Smooth muscle cell (in vitro differentiated cells): ENCODE results near the gene TECTB. TPM values are rescaled to one million over a fixed set of nuclear protein-coding genes. Genes with fewer than 3 reads are reported as not detected.

Experiments
- DNase-seq: peaks from one replicate; lab custom pipeline; 2025; ENCODE audit not compliant: unreplicated experiment; lab: John Stamatoyannopoulos, UW
- H2AFZ ChIP-seq: fragments of 200-600 bp; sonication (generic); 2 replicates; pipeline ENCODE4 v1.6.0; 2016; ENCODE audit warnings: antibody characterized with exemption, low read depth, mild to moderate bottlenecking
- H3F3A ChIP-seq: fragments of 200-600 bp; sonication (generic); 2 replicates; pipeline ENCODE4 v1.6.0; 2017; ENCODE audit warnings: antibody characterized with exemption, low read depth
- H3K27ac ChIP-seq: fragments of 200-600 bp; sonication (generic); 2 replicates; pipeline ENCODE4 v1.5.1; 2016; ENCODE audit warnings: low read depth, mild to moderate bottlenecking
- H3K27me3 ChIP-seq: fragments of 200-600 bp; sonication (generic); 2 replicates; pipeline ENCODE4 v1.6.1; 2016; ENCODE audit warnings: low read depth, mild to moderate bottlenecking
- H3K36me3 ChIP-seq: fragments of 200-600 bp; sonication (generic); 2 replicates; pipeline ENCODE4 v1.5.1; 2016; ENCODE audit warnings: low read depth
- H3K4me1 ChIP-seq: fragments of 200-600 bp; sonication (generic); 2 replicates; pipeline ENCODE4 v1.5.1; 2016; ENCODE audit warnings: low read depth
- H3K4me2 ChIP-seq: fragments of 200-600 bp; sonication (generic); 2 replicates; pipeline ENCODE4 v1.6.0; 2016; ENCODE audit warnings: mild to moderate bottlenecking
- H3K4me3 ChIP-seq: fragments of 200-600 bp; sonication (generic); 2 replicates; pipeline ENCODE4 v1.5.1; 2016; ENCODE audit warnings: mild to moderate bottlenecking
- H3K79me2 ChIP-seq: fragments of 200-600 bp; sonication (generic); 2 replicates; pipeline ENCODE4 v1.6.0; 2016; ENCODE audit warnings: low read depth, mild to moderate bottlenecking
- H3K9ac ChIP-seq: fragments of 200-600 bp; sonication (generic); 2 replicates; pipeline ENCODE4 v1.6.0; 2016; ENCODE audit warnings: low read depth
- H3K9me3 ChIP-seq: fragments of 200-600 bp; sonication (generic); replicated peaks from 2 replicates; pipeline ENCODE4 v1.5.1; 2016; ENCODE audit warnings: low read depth
- H4K20me1 ChIP-seq: fragments of 200-600 bp; sonication (generic); 2 replicates; pipeline ENCODE4 v1.6.0; 2016; ENCODE audit warnings: low read depth
- WGBS: methylation state at CpG from one replicate; pipeline ENCODE4 v1.1.7; 2016; ENCODE audit warnings: low lambda C conversion rate; 5-methylcytosine and 5-hydroxymethylcytosine counted together
- polyA plus RNA-seq: library from polyadenylated mRNA; unstranded; fragments of >200 nt; fragmentation: Nextera tagmentation; extraction: Ambion mirVana; gene quantifications from 2 replicates; pipeline ENCODE4 v1.2.1, GENCODE V29; 2016
- total RNA-seq: library from RNA; depleted of rRNA; stranded (reverse); fragments of >200 nt; gene quantifications from 2 replicates; pipeline ENCODE4 v1.2.3, GENCODE V29; 2014
- TF ChIP-seq, protein P1 (sequence below): fragments of 200-600 bp; sonication (generic); IDR thresholded peaks from 2 replicates; pipeline ENCODE4 v1.5.1; 2017; ENCODE audit warnings: borderline replicate concordance, mild to moderate bottlenecking, antibody characterized with exemption; ENCODE audit not compliant: insufficient read depth, poor library complexity, severe bottlenecking

The TECTB gene
- total and polyA plus RNA-seq, 2 experiments from 2014 or later, result not detected

DNA sequence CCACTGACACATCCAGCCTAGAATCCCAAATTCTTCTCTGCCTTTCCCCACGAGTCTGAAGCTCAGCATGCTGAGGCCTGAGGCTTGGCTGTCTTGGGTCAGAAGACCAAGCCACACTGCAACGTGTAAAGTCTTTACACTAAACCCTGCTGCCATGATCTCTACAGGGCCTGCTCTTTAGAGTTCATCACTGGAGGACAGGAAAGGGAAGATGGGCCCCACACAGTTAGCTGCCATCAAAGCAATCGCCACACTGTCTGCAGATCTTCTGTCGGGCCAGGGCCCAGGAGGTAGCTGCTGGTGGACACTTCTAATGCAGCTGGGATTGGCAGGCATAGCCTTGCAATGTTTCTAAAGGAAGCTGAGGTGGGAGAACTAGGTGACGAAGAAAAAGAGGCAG lies 8.4 kb upstream of the TECTB start:
- Histone ChIP-seq H3F3A (no peaks in the 10 kb centered on the region), H3K27me3 (no peaks in the 10 kb centered on the region), H2AFZ (no peak overlapping the region), H3K27ac (no peak overlapping the region), H3K9me3 (no peaks in the 10 kb centered on the region), H3K4me3 (no peak overlapping the region), H3K4me1 (peaks cover 7% of the 10 kb centered on the region), H3K36me3 (no peaks in the 10 kb centered on the region), H4K20me1 (no peaks in the 10 kb centered on the region), H3K79me2 (no peaks in the 10 kb centered on the region), H3K9ac (no peak overlapping the region), H3K4me2 (no peak overlapping the region)
- TF ChIP-seq, protein P1, sequence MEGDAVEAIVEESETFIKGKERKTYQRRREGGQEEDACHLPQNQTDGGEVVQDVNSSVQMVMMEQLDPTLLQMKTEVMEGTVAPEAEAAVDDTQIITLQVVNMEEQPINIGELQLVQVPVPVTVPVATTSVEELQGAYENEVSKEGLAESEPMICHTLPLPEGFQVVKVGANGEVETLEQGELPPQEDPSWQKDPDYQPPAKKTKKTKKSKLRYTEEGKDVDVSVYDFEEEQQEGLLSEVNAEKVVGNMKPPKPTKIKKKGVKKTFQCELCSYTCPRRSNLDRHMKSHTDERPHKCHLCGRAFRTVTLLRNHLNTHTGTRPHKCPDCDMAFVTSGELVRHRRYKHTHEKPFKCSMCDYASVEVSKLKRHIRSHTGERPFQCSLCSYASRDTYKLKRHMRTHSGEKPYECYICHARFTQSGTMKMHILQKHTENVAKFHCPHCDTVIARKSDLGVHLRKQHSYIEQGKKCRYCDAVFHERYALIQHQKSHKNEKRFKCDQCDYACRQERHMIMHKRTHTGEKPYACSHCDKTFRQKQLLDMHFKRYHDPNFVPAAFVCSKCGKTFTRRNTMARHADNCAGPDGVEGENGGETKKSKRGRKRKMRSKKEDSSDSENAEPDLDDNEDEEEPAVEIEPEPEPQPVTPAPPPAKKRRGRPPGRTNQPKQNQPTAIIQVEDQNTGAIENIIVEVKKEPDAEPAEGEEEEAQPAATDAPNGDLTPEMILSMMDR, result no peak
- DNase-seq, result no peak
- whole genome bisulfite sequencing, result 93% methylated on average over 5 of the region's 5 CpGs

DNA sequence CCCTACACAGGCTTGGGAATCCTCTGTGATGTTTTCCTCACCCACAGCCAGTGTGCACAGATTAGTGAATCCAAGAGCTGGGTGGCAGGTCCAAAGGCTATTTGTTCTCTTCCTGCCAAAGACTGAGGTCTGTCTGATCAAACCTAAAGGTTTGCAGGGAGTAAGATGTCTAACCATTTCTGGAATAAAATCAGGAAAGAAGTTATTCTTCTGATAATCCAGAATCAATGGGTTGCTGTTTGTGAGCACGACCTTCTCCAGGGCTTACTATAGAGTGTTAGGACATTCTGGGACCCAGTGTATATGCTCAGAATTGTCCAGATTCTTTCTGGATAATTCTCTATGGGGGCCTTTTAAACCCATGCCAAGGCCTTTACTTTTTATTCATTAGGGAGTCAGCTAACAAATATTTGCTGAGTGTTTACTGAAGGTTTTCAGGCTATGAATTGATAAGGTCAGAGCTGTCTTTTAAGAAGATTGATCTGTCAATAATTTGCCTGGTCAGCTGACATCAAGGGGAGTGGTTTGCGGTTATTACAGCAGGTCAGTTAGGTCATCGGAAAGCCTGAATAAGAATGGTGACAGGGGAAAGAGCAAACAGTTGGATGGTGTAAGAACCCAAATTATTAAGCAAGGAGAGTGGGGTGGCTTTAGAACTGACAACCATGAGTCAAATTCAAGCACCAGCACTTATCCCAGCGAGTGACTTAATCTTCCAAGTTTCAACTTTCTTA lies 7.5 kb upstream of the TECTB start:
- Histone ChIP-seq H3K27me3 (no peaks in the 10 kb centered on the region), H4K20me1 (no peaks in the 10 kb centered on the region), H3K4me1 (peaks cover 7% of the 10 kb centered on the region), H3K79me2 (no peaks in the 10 kb centered on the region), H3K27ac (no peak overlapping the region), H3K36me3 (no peaks in the 10 kb centered on the region), H3K4me2 (no peak overlapping the region), H3F3A (no peaks in the 10 kb centered on the region), H2AFZ (no peak overlapping the region), H3K9me3 (no peaks in the 10 kb centered on the region), H3K9ac (no peak overlapping the region), H3K4me3 (no peak overlapping the region)
- TF ChIP-seq, protein P1, result no peak
- DNase-seq, result no peak
- 63% methylated on average over 4 of the region's 4 CpGs for WGBS

DNA sequence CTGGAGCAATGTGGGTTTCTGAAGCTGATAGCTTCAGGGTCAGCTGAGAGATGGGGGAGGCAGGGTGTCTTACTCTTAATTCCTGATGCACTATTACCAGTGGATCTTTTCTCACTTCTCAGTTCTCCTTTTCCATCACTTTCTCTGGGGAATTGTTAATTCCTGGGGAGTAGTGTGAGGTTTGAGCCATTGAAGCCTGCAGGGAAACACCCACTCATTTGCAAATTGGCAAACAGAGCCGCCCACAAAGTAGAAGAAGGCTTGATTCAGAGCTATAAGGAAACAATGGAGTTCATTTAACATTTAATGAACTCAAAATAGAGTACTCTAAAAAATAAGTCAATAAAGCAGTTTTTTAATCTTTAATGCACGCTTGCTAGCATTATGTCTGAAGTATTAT lies 4.3 kb upstream of the TECTB start:
- 66% methylated on average over 2 of the region's 2 CpGs for WGBS
- H2AFZ ChIP-seq, result no peak overlapping the region
- DNase-seq, result no peak

More for the DNA sequence above, 4.3 kb upstream of the TECTB start:
- no peaks in the 10 kb centered on the region for H3K36me3 ChIP-seq
- H3K27ac ChIP-seq, result no peak overlapping the region
- no peak overlapping the region for H3K9ac ChIP-seq
- no peak overlapping the region for H3K4me2 ChIP-seq
- no peaks in the 10 kb centered on the region for H4K20me1 ChIP-seq
- H3K9me3 ChIP-seq, result no peaks in the 10 kb centered on the region
- TF ChIP-seq, protein P1, result no peak
- no peak overlapping the region for H3K4me3 ChIP-seq
- H3K27me3 ChIP-seq, result no peaks in the 10 kb centered on the region
- peaks cover 7% of the 10 kb centered on the region for H3K4me1 ChIP-seq
- no peaks in the 10 kb centered on the region for H3F3A ChIP-seq
- H3K79me2 ChIP-seq, result no peaks in the 10 kb centered on the region
